ENCODE measurements around the gene KCTD18. TPM values are rescaled to one million over a fixed set of nuclear protein-coding genes. Genes with fewer than 3 reads are reported as not detected.

The KCTD18 gene
- total and polyA plus RNA-seq, 2 of the 8 experiments (the other 6 are each of a cell fraction or from before 2014, with no cell fraction given) = 1.6 to 3.1 TPM

GRCh38 chr2:200451511-200451910, 58.4 kb downstream of the KCTD18 start:
- Histone ChIP-seq H3K9me3 (ENCODE audit: insufficient read depth in 2 of 2, low read depth in 1 of 2, low read length in 1 of 2) (no peaks in the 10 kb centered on the region), H3K23ac (ENCODE audit: insufficient read length) (no peak overlapping the region), H3K4ac (replicated peaks; ENCODE audit: insufficient read length, low read depth, low read length) (no peak overlapping the region), H4K8ac (ENCODE audit: extremely low read depth, insufficient read depth, low read length) (no peak overlapping the region), H3K27me3 (replicated peaks in 1 of 4; ENCODE audit: control insufficient read depth in 3 of 4, extremely low read depth in 1 of 4, insufficient read depth in 3 of 4, low read length in 3 of 4) (no peaks in the 10 kb centered on the region), H3K27ac (ENCODE audit: low read depth, low read length) (no peak overlapping the region), H3K9ac (replicated peaks in 1 of 4; ENCODE audit: extremely low read depth in 1 of 4, low read depth in 3 of 4, low read length in 3 of 4) (no peak overlapping the region), H3K14ac (ENCODE audit: insufficient read length) (no peak overlapping the region), H2BK20ac (ENCODE audit: low read length) (no peak overlapping the region), H4K91ac (replicated peaks; ENCODE audit: insufficient read length, low read length) (no peak overlapping the region), H2BK120ac (replicated peaks; ENCODE audit: low read depth, low read length) (no peak overlapping the region), H2BK5ac (ENCODE audit: low read depth, low read length) (no peak overlapping the region), H3K4me1 (replicated peaks in 1 of 4; ENCODE audit: control insufficient read depth in 3 of 4, insufficient read depth in 4 of 4, low read length in 3 of 4) (peaks cover 0 to 4% (median 1%) of the 10 kb centered on the region in 4 experiments; a peak in 3 of 7 replicates), H2BK12ac (ENCODE audit: low read depth, low read length) (no peak overlapping the region), H2BK15ac (ENCODE audit: low read length) (no peak overlapping the region), H4K20me1 (replicated peaks in 1 of 2; ENCODE audit: control insufficient read depth in 1 of 2, insufficient read depth in 2 of 2, low read length in 2 of 2) (peaks cover 0 to 3% of the 10 kb centered on the region in 2 experiments), H3K4me3 (ENCODE audit: extremely low read depth in 1 of 4, insufficient read depth in 2 of 4, low read depth in 3 of 4, low read length in 4 of 4) (no peak overlapping the region), H2AK5ac (ENCODE audit: low read depth, low read length) (no peak overlapping the region), H4K5ac (ENCODE audit: insufficient read length, low read depth, low read length) (no peak overlapping the region), H2AFZ (ENCODE audit: low read length) (no peak overlapping the region), H3K79me2 (ENCODE audit: control insufficient read depth in 1 of 2, insufficient read depth in 2 of 2, low read length in 2 of 2) (no peaks in the 10 kb centered on the region), H3K4me2 (ENCODE audit: insufficient read depth in 1 of 2, low read depth in 2 of 2, low read length in 2 of 2) (no peak overlapping the region), H3K79me1 (ENCODE audit: low read depth, low read length) (no peaks in the 10 kb centered on the region), H3K56ac (replicated peaks; ENCODE audit: insufficient read length, low read depth, low read length) (no peak overlapping the region), H3K18ac (ENCODE audit: extremely low read depth, low read length) (no peak overlapping the region), H3K23me2 (ENCODE audit: low read depth, low read length) (no peaks in the 10 kb centered on the region), H3K36me3 (ENCODE audit: control insufficient read depth in 2 of 4, insufficient read depth in 4 of 4, low read length in 3 of 4) (peaks cover 2 to 32% (median 15%) of the 10 kb centered on the region in 4 experiments; a peak in 6 of 8 replicates)
- POLR2A ChIA-PET (ENCODE audit: partially characterized antibody) = no interaction called here
- FAIRE-seq (no peak), DNase-seq (ENCODE audit: low read depth in 1 of 2, low spot score in 2 of 2) (no peak)
- CTCF ChIA-PET (ENCODE audit: partially characterized antibody) = interaction anchor here (1.6 kb wide), 1 partner anchor 478 kb away, joined by 5 read pairs; no protein-coding TSS in a partner anchor
- 84% methylated on average over 2 of the region's 2 CpGs; no CpG with 5 or more reads in 1 of the 2 experiments for WGBS, 2 experiments (ENCODE audit: extremely low coverage in 1 of 2, insufficient coverage in 1 of 2, insufficient read length in 1 of 2, insufficient replicate concordance in 2 of 2, low coverage in 1 of 2, low lambda C conversion rate in 2 of 2, missing lambda C conversion rate in 1 of 2)
- TF ChIP-seq CBX5 (IDR thresholded peaks at IDR 0.05; ENCODE audit: low read depth, low read length) (no peak), ASH2L (IDR thresholded peaks at IDR 0.05; ENCODE audit: low read length) (no peak), BRCA1 (IDR thresholded peaks at IDR 0.05; ENCODE audit: low read depth, low read length) (no peak), HDAC6 (IDR thresholded peaks at IDR 0.05; ENCODE audit: low read depth, low read length) (no peak), USF2 (IDR thresholded peaks at IDR 0.05; ENCODE audit: low read length) (no peak), EZH2 (IDR thresholded peaks at IDR 0.05; ENCODE audit: low read depth, low read length, severe bottlenecking) (no peak)
